ENCODE results near the gene EGFR.

EGFR gene

DNA sequence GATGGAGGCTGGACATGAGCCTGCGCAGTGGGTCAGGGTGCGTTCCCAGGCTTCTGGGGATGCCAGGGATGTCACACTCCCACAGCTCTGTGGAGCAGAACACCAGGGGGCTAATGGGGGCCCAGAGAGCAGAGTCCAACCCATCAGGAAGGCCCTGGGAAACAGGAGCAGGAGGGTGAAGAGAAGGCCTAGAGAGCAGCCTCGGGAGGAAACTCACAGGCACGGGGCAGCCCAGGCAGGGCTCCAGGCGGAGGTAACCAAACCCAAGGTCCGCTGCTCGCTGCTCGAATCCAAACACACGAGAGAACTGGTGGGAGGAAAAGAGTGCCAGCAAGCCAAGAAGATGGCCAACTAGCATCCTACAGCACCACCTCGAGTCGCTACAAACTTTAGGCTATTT is 215.6 kb downstream of the EGFR start:
- DNase-seq: no peak

DNA sequence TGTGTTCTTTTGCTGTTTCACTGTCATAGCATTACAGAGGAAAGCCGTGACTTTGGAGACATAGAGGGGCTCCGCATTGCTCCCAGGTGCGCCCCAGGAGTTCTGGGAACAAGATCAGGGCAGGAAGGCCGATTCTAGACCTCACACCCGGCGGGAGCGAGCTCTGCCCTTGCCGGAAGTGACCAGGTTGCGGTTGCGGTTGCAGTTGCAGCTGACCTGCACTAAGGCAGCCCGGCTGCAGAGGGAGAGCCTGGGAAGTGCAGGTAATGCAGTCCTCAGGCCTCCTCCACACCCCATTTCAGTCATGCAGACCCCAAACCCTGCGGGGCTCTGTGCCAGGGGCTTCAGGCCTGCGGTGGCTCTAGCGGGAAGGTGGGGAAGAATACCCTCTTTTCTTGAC is 216.3 kb downstream of the EGFR start:
- DNase-seq: no peak

GRCh38 chr7:55235801-55236200 is 217.0 kb downstream of the EGFR start:
- DNase-seq: no peak

GRCh38 chr7:55236476-55236875 is 217.7 kb downstream of the EGFR start:
- no peak for DNase-seq

DNA sequence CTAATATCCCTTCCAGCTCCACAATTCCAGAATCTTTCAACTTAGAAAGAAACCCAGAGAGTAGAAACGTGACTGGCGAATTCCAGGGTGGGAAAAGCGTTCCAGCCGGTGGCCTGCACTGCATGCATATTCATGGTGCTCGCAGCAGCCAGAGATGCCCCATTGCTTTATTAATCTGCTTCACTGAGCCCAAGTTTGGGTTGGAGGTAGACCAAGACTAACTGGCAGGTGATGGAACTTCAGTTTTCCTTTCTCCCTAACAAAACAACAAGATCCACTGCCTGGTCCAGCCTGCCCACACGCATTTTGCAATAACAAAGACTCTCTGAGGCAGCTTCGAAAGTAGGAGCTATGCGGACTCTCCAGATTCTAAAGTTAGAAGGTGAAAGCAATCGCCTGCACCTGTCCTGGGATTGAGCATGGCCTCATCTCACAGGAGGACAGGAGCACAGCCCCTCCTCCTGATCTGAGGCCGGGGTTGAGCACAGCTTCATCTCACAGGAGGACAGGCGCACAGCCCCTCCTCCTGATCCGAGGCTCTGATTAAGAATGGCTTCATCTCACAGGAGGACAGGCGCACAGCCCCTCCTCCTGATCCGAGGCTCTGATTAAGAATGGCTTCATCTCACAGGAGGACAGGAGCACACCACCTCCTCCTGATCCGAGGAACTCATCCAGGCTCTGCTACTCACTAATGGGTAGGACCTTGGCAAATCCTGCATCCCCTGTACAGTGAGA is 218.5 kb downstream of the EGFR start:
- no peak for DNase-seq

DNA sequence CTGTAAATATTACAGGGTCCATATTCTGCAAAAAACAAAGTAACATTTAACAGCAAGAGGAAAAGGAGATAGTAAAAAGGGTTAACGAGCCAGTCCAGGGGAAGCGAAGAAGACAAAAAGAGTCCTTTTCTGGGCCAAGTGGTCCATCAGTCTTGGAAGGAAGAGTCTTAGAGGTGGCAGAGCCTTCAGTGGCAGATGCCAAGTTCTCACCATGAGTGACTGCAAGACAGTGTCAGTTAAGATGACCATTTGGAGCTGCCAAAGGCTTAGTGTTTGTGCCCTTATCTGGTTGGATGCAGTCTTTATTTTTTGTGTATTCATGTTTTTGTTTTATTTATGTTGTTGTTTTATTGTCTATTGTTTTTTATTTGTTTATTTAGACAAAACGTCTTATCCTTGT is 220.6 kb downstream of the EGFR start:
- DNase-seq: no peak

DNA sequence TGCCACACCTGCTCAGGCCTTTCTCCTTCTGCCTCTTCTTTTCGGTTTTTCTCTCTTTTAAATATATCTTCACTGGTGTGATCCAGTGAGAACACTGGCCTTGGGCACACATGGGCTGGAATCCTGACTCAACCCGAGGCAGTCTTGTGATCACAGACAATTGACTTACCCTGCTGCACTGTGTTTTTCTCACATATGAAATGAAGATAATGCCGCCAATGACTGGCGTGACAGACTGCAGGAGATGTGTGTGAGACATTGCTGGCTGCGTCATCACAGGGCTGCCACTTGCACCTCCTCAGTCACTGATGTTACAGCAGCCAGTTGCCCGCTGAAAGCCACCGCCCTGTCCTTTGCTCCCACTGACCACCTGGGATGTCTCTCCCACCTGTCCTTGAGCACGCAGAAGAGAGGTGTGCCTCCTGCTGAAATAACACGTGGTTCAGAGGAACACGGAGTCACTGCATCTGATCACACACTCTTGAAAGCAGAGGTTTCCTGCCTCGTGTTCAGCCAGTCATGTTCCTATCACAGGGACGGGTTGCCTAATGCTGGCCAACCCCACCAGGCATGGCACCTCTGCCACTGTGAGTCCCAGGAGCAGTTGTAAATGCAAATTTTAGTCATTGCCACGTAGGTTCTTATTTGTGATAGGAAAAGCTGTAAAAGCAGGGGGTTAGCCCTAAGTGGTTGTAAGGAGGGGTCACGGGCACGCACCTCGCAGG is 221.8 kb downstream of the EGFR start:
- DNase-seq: no peak

DNA sequence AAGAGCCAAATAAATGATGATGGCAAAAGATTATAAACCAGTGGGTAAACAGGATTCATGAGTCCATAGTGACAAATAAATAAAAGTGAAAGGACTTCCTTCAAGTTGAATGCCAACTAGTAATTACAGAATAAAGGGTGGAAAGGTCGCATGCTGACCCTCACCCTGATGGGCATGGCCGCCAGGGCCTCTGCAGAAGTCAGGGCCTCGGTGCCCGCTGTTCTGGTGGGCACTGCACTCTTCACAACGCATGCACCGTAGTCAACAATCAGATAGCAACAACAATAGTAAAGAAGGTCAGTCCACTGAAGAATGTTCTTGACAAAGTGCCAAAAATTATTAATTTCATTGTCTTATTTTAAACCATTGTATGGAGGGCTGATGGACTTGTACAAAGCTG is 223.1 kb downstream of the EGFR start:
- no peak for DNase-seq

DNA sequence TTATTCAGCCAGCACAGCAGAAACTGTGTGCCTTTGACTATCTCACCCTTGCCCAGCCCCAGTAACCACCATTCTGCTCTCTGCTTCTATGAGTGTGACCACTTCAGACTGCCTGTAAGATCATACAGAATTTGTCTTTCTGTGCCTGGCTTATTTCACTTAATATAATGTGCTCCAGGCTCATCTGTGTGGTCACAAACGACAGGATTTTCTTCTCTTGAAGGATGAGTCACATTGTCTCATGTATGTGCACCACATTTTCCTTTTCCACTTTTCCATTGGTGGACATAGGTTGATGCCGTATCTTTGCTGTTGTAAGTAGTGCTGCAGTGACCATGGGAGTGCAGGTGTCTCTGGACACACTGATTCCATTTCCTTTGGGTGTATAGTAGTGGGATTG is 223.8 kb downstream of the EGFR start:
- DNase-seq: no peak

DNA sequence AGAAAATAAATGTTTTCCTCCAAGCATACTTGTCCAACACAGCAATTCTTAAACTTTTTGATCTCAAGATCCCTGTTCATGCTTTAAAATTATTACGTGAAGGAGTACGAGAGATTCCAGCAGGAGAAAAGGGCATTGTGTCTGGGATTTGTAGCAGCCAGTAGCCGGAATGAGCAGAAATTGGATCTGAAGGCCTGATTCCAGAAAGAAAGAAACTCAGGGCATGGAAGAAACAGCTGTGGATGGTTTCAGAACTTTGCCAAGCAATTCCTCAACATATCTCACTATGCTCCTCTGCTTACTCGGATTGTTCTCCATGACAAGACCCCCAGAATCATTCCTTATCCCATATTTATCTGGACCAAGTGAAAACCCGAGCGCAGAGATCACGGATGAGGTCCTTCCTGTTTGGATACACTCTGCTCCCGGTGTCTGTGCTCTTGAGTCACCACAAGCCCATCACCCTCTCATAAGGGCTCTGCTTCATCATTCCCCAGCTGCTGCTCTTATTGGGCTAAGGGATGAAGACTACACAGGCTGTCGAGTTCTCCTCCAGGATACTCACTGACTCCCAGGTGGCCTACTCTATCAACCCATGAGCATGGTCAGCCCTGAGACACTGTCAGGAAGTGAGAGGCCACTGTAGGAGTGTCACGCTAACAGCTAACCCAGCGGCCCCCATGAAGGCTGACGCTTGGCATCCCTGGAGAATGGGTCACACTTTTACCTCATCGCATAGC is 225.4 kb downstream of the EGFR start:
- DNase-seq: no peak

DNA sequence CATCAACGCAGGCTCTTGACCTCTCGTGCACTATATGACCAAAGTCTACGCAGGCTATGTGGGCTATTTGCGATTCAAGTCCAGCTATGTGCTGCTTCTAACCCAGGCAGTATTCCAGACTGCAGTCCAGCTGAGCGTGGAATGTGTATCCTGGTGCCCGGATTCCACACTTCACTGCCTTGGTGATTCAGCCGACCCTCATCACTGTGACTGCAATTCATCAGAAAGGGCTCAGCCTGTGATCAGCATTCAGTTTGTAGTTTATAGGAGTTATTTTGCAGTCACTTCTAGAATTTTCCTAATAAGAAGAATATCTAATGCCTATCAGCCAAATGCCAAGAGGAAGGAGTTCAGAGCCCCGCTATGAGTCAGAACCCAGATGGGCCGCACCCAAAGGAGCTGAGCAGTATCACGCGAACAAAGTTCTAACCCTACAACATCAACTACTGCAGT is 226.5 kb downstream of the EGFR start:
- DNase-seq: no peak

- no peak for DNase-seq
These were observed 227.4 kb downstream of the EGFR start for GRCh38 chr7:55246171-55246570.

- no peak for DNase-seq
These were observed 228.6 kb downstream of the EGFR start for GRCh38 chr7:55247428-55247827.

DNA sequence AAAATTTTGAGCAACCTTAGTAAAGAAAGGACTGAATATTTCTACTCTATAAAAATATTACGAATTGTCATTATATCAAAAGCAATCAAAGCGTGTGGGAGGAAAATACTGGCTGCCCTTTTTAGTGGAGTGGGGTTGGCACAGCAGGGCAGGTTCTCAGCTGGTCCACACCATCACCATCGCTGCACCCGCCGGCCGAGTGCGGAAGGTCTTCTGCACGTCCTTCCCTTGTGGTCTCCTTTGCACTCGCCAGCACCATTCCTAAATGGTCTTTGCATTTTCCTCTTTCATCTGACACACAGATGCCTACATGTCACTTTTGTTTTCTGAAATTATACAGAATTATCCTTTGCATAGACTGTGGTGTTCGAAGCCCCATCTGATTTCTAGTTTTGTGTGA is 229.7 kb downstream of the EGFR start:
- DNase-seq: no peak

DNA sequence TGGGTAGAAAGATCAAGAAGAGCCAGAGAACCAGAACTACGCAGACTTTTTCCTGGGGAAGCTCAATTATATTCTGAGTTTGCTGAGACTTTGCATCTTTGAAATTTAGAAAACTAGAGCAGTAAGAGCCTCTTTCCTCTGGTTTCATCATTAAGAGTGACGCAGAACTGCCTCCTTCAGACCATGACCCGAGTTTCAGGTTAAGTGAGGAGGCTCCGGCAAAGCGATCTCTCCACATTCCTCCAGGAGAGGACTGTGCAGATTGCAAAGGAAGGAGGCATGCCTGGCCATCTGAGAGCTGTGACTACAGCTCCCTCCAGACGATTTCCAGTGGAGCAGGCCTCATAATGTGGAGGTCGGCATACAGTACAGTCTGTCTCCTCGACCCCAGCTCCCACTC is 230.5 kb downstream of the EGFR start:
- DNase-seq: no peak

GRCh38 chr7:55250313-55250712 is 231.5 kb downstream of the EGFR start:
- DNase-seq: no peak

GRCh38 chr7:55251313-55251712 is 232.5 kb downstream of the EGFR start:
- no peak for DNase-seq

DNA sequence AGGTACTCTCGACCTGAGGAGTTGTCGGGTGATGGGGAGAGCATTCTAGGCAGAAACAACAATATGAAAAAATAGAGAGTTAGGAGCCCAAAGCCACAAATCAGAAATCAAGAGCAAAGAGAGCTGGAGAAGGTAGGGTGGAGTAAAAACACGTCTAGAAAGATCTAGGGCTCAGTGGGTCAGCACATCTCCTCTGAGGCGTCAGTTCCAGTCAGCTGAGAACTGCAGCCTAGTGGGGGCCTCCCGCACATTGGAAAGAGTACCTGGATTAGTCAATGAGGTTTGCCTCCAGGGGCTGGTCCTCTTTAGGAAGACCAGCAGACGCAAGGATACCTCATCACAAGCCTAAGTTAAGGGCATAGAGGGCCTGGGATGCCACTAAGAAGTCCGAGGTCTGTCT is 233.1 kb downstream of the EGFR start:
- no peak for DNase-seq

DNA sequence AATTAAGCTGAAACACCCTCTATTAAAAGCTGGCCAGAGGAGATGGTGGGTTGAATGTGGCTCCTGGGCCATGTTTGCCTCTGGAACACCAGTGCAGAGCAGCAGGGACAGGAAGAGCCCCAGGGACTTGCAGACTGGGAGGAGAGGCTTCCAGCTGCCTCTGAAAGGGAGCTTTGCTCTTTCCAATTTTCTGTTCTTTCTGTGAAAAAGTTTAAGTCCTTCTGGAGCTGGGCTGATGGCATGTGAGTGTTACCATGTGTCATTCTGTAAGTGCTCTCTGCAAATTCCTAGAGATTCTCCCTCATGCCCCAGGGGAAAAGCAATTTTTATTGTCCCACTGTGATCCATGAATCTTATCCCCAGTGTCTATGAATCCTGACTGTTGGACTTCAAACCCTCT is 233.6 kb downstream of the EGFR start:
- no peak for DNase-seq

- no peak for DNase-seq
These were observed 234.4 kb downstream of the EGFR start for GRCh38 chr7:55253188-55253587.

- DNase-seq: no peak
These were observed 235.4 kb downstream of the EGFR start for GRCh38 chr7:55254242-55254595.

DNA sequence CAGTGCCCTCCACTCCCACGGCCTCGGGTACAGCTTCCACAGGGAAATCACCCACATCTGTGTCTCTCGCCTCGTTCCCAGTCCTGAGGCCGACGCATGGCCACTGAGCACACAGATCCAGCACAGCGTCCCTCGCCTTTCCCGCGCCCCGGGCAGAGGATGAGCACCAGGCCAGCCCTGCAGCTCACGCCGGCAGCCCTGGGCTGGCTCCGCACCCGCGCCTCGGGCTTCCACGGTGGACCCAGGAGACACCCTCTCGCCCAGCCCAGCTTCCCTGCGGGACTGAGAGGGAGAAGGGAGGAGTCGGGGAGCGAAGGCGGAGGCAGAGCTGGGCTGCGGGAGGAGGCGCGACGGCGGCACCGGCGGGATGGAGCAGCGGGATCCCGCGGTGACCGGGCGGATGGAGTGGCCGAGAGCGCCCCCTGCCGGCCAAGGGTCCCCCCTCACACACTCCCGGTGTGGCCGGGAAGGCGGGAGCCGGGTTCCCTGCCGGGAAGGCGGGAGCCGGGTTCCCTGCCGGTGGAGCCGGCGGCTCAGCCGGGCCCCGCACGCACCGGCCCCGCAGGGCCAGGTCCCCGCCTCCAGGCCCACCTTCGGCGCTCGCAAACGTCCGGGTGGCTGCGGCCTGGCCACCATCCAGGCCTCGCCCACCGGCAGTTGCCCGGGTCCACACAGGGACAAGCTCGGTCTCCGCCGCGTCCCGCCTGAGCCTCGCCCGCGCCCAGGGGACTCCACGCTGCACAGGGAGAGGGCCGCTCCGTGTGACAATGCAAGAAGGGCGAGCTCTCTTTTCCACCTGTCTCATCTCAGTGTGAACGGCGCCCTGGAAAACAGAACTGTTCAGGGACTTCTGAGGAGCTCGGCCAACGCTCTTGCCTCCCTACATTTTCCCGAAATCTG is 236.0 kb downstream of the EGFR start:
- peak; percentile 67 for DNase-seq
